IPS DF 6.9 (cell line): ENCODE data around the gene CCDC157.

ENCODE experiments used
- DNase-seq: peaks from one replicate; pipeline ENCODE4 v3.0.0-alpha.2; 2013; ENCODE audit warnings: low read depth, low spot score
- H3K27ac ChIP-seq: one replicate; pipeline ENCODE4 v1.5.1; 2013; ENCODE audit warnings: low read length, control low read depth
- H3K27me3 ChIP-seq: 2 replicates; pipeline ENCODE4 v1.6.1; 2013; ENCODE audit warnings: mild to moderate bottlenecking, low read length; ENCODE audit not compliant: control insufficient read depth, insufficient read depth
- H3K36me3 ChIP-seq: 2 replicates; pipeline ENCODE4 v1.6.1; 2013; ENCODE audit warnings: low read length; ENCODE audit not compliant: control insufficient read depth, insufficient read depth
- H3K4me1 ChIP-seq: 2 replicates; pipeline ENCODE4 v1.6.1; 2013; ENCODE audit warnings: low read length; ENCODE audit not compliant: control insufficient read depth, insufficient read depth
- H3K4me3 ChIP-seq: 2 replicates; pipeline ENCODE4 v1.5.1; 2013; ENCODE audit warnings: mild to moderate bottlenecking, low read length
- H3K9me3 ChIP-seq: 2 replicates; pipeline ENCODE4 v1.6.1; 2013; ENCODE audit warnings: low read length, inconsistent platforms; ENCODE audit not compliant: control insufficient read depth, insufficient read depth
- WGBS: extraction: QIAGEN DNeasy Blood & Tissue Kit; methylation state at CpG from one replicate; pipeline ENCODE4 v1.1.7; 2013; ENCODE audit warnings: mixed read lengths, missing lambda C conversion rate; ENCODE audit not compliant: insufficient read length, insufficient coverage; 5-methylcytosine and 5-hydroxymethylcytosine counted together

The CCDC157 gene

GRCh38 chr22:30414525-30415047 lies 57.8 kb downstream of the CCDC157 start:
- Histone ChIP-seq H3K4me1 (no peaks in the 10 kb centered on the region), H3K27ac (no peak overlapping the region), H3K36me3 (peaks cover 7% of the 10 kb centered on the region; the same call in 1 of the 2 replicates), H3K27me3 (no peaks in the 10 kb centered on the region), H3K4me3 (no peak overlapping the region), H3K9me3 (no peaks in the 10 kb centered on the region)
- DNase-seq: no peak
- no CpG with 5 or more reads among the region's 4 CpGs for WGBS

- Histone ChIP-seq H3K36me3 (peaks cover 7% of the 10 kb centered on the region; the same call in 1 of the 2 replicates), H3K27me3 (no peaks in the 10 kb centered on the region), H3K27ac (no peak overlapping the region), H3K9me3 (no peaks in the 10 kb centered on the region), H3K4me1 (no peaks in the 10 kb centered on the region), H3K4me3 (no peak overlapping the region)
- DNase-seq: no peak
- WGBS: no CpG with 5 or more reads among the region's 2 CpGs
These were observed 59.6 kb downstream of the CCDC157 start for GRCh38 chr22:30416403-30416802.

DNA sequence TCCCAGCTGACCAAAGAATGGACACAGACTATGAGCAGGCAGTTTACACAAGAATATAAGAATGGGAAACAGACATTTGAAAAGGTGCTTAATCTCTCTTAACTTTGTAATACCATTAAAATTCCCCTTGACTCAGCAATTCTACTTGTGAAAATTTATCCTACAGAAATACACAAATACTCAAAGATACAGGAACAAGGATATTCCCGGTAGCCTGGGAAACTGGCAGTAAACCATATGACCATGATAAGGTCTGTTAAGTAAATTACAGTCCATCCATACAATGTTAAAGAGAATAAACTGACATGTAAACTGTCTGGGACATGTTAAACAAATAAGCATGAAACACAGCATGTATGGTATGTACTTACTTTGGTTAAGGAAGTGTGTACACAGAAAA lies 60.0 kb downstream of the CCDC157 start:
- no peak overlapping the region for H3K27ac ChIP-seq
- DNase-seq: no peak
- H3K27me3 ChIP-seq: no peaks in the 10 kb centered on the region
- H3K4me3 ChIP-seq: no peak overlapping the region
- H3K9me3 ChIP-seq: no peaks in the 10 kb centered on the region
- WGBS: no CpG with 5 or more reads among the region's 1 CpG
- H3K36me3 ChIP-seq: peaks cover 7% of the 10 kb centered on the region; the same call in 1 of the 2 replicates
- 0 out of 2 replicates have a peak, but pooled peaks cover under 1% of the 10 kb centered on the region for H3K4me1 ChIP-seq

GRCh38 chr22:30420347-30421125 lies 63.7 kb downstream of the CCDC157 start:
- Histone ChIP-seq H3K4me3 (no peak overlapping the region), H3K27me3 (no peaks in the 10 kb centered on the region), H3K9me3 (no peaks in the 10 kb centered on the region), H3K4me1 (peaks cover 3% of the 10 kb centered on the region; the same call in 1 of the 2 replicates), H3K27ac (no peak overlapping the region), H3K36me3 (peaks cover 7% of the 10 kb centered on the region; the same call in 1 of the 2 replicates)
- no peak for DNase-seq
- WGBS: no CpG with 5 or more reads among the region's 6 CpGs

DNA sequence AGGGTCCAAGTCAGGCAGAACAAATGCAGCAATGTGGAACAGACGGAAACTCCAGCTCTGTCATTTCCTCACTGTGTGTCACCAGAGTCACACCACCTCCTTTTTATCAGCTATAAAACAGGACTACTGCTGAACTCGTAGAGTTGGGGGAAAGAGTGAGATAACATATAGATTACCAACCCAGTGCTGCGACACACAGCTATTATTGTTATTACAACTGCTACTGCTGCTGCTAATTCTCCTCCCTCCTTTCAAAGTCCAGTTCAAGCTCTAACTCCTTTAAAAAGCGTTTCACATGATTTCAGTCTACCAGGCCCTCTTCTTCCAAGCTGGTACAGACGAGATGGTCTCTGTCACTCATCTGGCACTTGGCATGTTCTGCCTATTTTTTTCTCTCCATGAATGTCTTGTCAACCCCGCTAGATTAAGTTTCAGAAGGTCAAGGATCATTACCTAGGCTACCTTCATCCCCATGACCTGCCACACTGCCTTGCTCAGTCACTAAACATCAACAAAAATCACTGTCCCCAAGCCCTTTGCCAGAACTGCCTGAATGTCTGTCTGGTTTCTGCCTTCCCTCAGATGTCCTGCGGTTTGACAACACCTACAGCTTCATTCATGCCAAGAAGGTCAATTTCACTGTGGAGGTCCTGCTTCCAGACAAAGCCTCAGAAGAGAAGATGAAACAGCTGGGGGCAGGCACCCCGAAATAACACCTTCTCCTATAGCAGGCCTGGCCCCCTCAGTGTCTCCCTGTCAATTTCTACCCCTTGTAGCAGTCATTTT lies 65.1 kb downstream of the CCDC157 start:
- no peak for DNase-seq
- no peak overlapping the region for H3K27ac ChIP-seq
- peaks cover 5% of the 10 kb centered on the region; the same call in 1 of the 2 replicates for H3K36me3 ChIP-seq
- H3K9me3 ChIP-seq: no peaks in the 10 kb centered on the region
- no CpG with 5 or more reads among the region's 8 CpGs for WGBS
- peaks cover 3% of the 10 kb centered on the region; the same call in 1 of the 2 replicates for H3K4me1 ChIP-seq
- no peak overlapping the region for H3K4me3 ChIP-seq
- H3K27me3 ChIP-seq: no peaks in the 10 kb centered on the region

DNA sequence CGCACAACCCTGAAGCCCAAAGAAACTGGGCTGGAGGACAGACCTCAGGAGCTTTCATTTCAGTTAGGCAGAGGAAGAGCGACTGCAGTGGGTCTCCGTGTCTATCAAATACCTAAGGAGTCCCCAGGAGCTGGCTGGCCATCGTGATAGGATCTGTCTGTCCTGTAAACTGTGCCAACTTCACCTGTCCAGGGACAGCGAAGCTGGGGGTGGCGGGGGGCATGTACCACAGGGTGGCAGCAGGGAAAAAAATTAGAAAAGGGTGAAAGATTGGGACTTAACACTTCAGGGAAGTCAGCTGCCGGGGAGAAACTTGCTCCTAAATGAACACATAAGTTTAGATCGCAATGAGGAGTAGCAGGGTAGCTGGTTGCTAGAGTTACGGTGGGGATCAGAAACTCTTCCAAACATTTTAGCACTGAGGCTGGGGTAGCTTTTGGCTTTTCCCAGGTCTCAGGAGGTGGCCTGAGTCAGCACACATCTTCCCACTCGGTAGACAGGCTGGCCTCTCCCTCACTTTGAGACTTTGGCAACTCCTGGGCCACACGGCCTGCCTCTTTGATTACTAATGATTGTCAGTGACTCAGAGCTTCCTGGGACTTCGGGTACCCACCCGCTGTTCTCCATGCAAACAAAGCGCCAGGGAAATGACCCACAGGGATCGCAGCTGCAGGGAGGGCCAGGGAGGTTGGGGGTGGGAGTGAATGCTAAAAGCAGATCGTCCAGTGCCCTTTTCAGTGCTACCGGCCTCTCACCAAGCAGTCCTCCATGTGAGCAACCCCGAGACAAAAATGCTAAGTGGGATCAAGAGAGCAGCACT lies 65.9 kb downstream of the CCDC157 start:
- no peaks in the 10 kb centered on the region for H3K27me3 ChIP-seq
- H3K4me1 ChIP-seq: peaks cover 3% of the 10 kb centered on the region; the same call in 1 of the 2 replicates
- H3K9me3 ChIP-seq: no peaks in the 10 kb centered on the region
- H3K4me3 ChIP-seq: peak overlapping the region; percentile 39; the same call in 1 of the 2 replicates
- no CpG with 5 or more reads among the region's 18 CpGs for WGBS
- DNase-seq: no peak
- H3K27ac ChIP-seq: no peak overlapping the region
- peaks cover under 1% of the 10 kb centered on the region; the same call in 1 of the 2 replicates for H3K36me3 ChIP-seq

GRCh38 chr22:30423301-30423958 lies 66.6 kb downstream of the CCDC157 start:
- Histone ChIP-seq H3K27ac (no peak overlapping the region), H3K27me3 (no peaks in the 10 kb centered on the region), H3K4me1 (peaks cover 3% of the 10 kb centered on the region; the same call in 1 of the 2 replicates), H3K4me3 (peak overlapping the region; percentile 39; the same call in 1 of the 2 replicates), H3K36me3 (peaks cover 3% of the 10 kb centered on the region; the same call in 1 of the 2 replicates), H3K9me3 (no peaks in the 10 kb centered on the region)
- no peak for DNase-seq
- no CpG with 5 or more reads among the region's 45 CpGs for WGBS

GRCh38 chr22:30423959-30424533 lies 67.2 kb downstream of the CCDC157 start:
- WGBS: no CpG with 5 or more reads among the region's 31 CpGs
- peaks cover 3% of the 10 kb centered on the region; the same call in 1 of the 2 replicates for H3K4me1 ChIP-seq
- no peaks in the 10 kb centered on the region for H3K9me3 ChIP-seq
- peaks cover 7% of the 10 kb centered on the region; the same call in 1 of the 2 replicates for H3K36me3 ChIP-seq
- no peak overlapping the region for H3K27ac ChIP-seq
- peak; percentile 100 for DNase-seq
- H3K27me3 ChIP-seq: no peaks in the 10 kb centered on the region
- peak overlapping the region; percentile 24; the same call in 1 of the 2 replicates for H3K4me3 ChIP-seq
